ENCODE data around the gene OR4A5.
"Not testable (repeated sequence)": the region's sequence is repeated elsewhere in the genome, so short reads cannot be mapped to it uniquely, and the experiment has no call there.

The OR4A5 gene, protein sequence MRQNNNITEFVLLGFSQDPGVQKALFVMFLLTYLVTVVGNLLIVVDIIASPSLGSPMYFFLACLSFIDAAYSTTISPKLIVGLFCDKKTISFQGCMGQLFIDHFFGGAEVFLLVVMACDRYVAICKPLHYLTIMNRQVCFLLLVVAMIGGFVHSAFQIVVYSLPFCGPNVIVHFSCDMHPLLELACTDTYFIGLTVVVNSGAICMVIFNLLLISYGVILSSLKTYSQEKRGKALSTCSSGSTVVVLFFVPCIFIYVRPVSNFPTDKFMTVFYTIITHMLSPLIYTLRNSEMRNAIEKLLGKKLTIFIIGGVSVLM

GRCh38 chr11:54706532-54706931, at the start of gene OR4A5:
OR4A5 (plus strand) TSS chr11:54706832; CDS start chr11:54706885, 53 bp downstream.
- DNase-seq (ENCODE audit: low read depth in 2 of 2, low spot score in 1 of 2): not testable (repeated sequence)

GRCh38 chr11:54720094-54720493, 13.5 kb downstream of the OR4A5 start:
- DNase-seq (ENCODE audit: low read depth in 2 of 2, low spot score in 1 of 2): not testable (repeated sequence)

All from stimulated activated CD8-positive, alpha-beta memory T cell treated with anti-CD3 and anti-CD28 coated beads, Interleukin-4, amount 100 ng/mL, for 1 hour (primary cell).